AG09319 (cell line): Measurements from ENCODE around the gene ODAD2.

Experiments used
- DNase-seq: peaks from one replicate; pipeline ENCODE4 v3.0.0-alpha.2; 2010; ENCODE audit warnings: low read depth; ENCODE audit errors: extremely low read depth
- CTCF ChIP-seq: IDR thresholded peaks from 2 replicates; pipeline ENCODE4 v1.5.1; 2011; ENCODE audit warnings: low read depth, mild to moderate bottlenecking, inconsistent platforms, low read length, moderate library complexity

The ODAD2 gene

GRCh38 chr10:27819781-27820531, 178.9 kb downstream of the ODAD2 start:
- peak; percentile 58 for DNase-seq

GRCh38 chr10:27816320-27816719, 182.6 kb downstream of the ODAD2 start:
- no peak for TF ChIP-seq CTCF
- no peak for DNase-seq

More at GRCh38 chr10:27819781-27820531, 178.9 kb downstream of the ODAD2 start:
- TF ChIP-seq CTCF: no peak

- no peak for DNase-seq
- no peak for TF ChIP-seq CTCF
Measured at GRCh38 chr10:27815846-27816245, 183.0 kb downstream of the ODAD2 start.

- no peak for TF ChIP-seq CTCF
- DNase-seq: no peak
Measured at GRCh38 chr10:27815261-27815660, 183.6 kb downstream of the ODAD2 start.

GRCh38 chr10:27805180-27805579, 193.7 kb downstream of the ODAD2 start:
- TF ChIP-seq CTCF: no peak
- no peak for DNase-seq

- DNase-seq: no peak
- TF ChIP-seq CTCF: no peak
Measured at GRCh38 chr10:27804136-27804535, 194.7 kb downstream of the ODAD2 start.

- DNase-seq: no peak
- TF ChIP-seq CTCF: no peak
Measured at GRCh38 chr10:27801171-27801785, 197.6 kb downstream of the ODAD2 start.
